Activated T-cell treated with anti-CD3 and anti-CD28 coated beads for 48 hours (primary cell): Measurements from ENCODE around the gene EIF2S3.
"Not testable (repeated sequence)": the region's sequence is repeated elsewhere in the genome, so short reads cannot be mapped to it uniquely, and the experiment has no call there.

ENCODE experiments used
- DNase-seq: peaks from one replicate; pipeline ENCODE4 v3.0.0-alpha.2; 2020; ENCODE audit warnings: low read depth

Gene EIF2S3

DNA sequence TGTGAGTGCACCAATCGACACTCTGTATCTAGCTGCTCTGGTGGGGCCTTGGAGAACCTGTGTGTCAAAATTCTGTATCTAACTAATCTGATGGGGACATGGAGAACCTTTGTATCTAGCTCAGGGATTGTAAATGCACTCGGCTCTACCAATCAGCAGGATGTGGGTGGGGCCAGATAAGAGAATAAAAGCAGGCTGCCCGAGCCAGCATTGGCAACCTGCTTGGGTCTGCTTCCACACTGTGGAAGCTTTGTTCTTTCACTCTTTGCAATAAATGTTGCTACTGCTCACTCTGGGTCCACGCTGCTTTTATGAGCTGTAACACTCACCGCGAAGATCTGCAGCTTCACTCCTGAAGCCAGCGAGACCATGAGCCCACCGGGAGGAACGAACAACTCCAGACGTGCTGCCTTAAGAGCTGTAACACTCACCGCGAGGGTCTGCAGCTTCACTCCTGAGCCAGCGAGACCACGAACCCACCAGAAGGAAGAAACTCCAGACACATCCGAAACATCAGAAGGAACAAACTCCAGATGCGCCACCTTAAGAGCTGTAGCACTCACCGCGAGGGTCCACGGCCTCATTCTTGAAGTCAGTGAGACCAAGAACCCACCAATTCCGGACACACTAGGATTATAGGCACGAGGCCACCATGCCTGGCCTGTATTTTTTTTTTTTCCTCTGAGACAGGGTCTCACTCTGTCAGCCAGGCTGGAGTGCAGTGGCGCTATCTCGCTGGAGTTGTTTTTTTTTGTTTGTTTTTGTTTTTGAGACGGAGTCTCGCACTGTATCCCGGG, 4.0 kb upstream of the EIF2S3 start:
- DNase-seq, result not testable (repeated sequence)

DNA sequence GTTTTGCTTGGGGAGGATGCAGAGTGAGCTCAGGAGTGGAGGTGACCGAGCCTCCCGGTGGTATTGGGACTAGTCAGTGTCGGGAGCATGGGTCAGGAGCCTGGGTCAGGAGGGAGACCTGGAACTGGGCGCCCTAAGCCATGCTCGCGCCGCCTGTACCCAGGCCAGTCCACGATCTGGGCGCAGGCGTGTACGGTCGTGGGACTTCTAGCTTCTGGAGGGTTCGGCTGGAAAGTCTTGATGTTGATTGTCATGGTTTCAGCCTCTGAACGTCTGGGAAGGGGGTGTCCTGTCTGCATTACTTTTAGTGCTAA, 244 bp downstream of the EIF2S3 start:
- no peak for DNase-seq

DNA sequence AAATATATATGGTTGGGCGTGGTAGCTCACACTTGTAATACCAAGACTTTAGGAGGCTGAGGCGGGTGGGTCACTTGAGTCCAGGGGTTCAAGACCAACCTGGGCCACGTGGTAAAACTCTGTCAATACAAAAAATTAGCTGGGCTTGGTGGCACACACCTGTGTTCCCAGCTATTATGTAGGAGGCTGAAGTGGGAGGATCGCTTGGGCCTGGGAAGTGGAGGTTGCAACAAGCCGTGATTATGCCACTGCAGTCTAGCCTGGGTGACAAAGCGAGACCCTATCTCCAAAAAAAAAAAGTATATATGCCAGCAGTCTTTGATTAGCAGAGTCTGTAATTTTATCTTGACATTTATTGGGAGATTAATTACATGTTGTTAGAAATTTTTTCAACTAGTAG, 8.7 kb downstream of the EIF2S3 start:
- DNase-seq, result no peak

DNA sequence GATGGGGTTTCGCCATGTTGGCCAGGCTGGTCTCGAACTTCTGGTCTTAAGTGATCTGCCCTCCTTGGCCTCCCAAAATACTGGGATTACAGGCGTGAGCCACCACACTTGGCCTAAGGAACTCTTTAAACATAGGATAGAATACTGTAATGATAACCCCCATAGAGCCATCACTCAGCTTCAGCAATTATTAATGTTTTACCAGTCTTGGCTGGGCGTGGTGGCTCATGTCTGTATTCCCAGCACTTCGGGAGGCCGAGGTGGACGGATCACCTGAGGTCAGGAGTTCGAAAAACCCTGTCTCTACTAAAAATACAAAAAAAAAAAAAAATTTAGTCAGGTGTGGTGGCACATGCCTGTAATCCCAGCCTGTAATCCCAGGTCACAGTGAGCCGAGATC, 15.1 kb downstream of the EIF2S3 start:
- no peak for DNase-seq

DNA sequence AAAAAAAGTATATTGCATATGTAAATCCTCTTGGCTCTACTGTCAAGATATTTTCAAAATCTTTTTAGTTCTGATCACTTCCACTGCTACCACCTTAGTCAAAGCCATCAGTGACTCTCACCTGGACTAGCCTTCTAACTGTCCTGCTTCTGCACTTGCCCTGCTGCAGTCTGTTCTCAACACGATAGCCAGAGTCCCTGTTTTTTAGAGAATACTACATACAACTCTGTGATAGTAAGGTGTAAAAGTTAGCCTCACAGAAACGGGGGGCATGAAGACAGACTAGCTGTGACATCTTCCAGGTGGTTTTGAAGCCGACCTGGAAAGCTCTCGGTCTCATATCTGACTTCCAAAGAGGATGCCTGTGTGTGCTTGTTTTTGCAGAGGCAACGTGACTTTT, 24.7 kb downstream of the EIF2S3 start:
- DNase-seq, result no peak

DNA sequence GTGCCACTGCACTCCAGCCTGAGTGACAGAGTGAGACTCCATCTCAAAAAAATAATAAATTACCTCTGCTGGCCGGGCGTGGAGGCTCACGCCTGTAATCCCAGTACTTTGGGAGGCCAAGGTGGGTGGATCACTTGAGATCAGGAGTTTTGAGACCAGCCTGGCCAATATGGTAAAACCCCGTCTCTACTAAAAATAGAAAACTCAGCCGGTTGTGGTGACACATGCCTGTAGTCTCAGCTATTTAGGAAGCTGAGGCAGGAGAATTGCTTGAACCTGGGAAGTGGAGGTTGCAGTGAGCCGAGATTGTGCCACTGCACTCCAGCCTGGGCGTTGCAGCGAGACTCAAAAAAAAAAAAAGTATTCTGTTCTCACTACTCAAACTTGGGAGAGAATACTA, 25.5 kb downstream of the EIF2S3 start:
- not testable (repeated sequence) for DNase-seq

DNA sequence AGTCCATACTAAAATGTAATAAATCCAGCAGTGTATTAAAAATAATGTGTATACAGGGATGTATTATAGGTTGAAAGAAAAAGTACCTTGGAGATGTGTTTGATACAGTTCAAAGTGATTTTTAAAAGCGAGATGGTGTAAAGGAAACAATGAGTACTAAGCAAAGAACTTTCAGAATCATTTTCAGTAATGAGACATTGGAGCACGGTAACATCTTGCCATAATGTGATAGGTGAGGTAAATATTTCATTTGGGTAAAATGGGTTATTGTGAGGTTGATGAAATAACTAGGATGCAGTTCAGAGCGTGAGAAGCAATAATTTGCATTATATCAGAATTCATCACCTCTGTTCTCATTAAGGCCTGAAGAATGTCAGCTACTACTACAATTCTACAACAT, 25.9 kb downstream of the EIF2S3 start:
- no peak for DNase-seq

DNA sequence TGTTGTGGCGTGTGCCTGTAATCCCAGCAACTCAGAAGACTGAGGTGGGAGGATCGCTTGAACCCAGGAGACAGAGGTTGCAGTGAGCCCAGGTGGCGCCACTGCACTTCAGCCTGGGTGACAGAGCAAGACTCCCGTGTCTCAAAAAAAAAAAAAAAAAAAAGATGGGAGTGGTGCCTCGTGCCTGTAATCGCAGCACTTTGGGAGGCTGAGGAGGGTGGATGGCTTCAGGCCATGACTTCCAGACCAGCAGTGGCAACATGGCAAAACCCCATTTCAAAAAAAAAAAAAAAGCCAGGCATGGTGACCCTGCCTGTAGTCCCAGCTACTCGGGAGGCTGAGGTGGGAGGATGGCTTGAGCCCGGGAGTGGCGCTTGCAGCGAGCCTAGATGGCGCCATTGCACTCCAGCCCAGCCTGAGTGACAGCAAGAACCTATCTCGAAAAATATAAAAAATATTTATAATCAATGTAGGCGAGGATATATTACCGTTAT, 27.0 kb downstream of the EIF2S3 start:
- DNase-seq, result peak; percentile 36

DNA sequence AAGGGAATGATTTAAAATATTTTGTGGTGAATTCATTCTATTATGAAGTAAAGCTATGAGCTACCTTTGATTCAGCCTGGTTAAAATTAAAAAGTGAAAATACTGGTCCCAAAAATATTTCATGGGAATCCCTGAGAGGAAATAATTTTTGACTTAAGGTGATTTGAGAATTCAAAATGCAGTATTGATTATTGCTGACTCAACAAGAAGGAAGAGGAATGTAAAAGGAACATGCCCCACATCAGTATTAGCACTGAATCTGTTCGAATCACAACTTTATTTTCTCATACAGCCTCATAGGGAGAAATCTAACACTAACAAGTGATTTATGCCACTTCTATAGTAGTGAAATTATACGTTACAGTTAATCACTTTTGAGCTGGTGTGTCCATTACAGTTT, 27.7 kb downstream of the EIF2S3 start:
- no peak for DNase-seq

DNA sequence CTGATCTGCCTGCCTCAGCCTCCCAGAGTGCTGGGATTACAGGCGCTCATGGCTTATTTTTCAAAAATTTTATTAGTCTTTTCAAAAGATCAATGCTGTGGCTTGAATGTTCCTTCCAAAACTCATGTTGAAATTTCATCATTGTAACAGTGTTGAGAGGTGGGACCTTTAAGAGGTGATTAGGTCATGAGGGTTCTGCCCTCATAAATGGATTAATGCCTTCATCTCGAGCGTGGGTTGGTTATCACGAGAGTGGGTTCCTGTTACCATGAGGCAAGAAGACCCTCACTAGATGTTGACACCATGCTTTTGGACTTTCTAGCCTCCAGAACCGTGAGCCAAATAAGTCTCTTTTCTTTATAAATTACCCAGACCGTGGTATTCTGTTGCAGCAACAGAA, 30.3 kb downstream of the EIF2S3 start:
- no peak for DNase-seq

DNA sequence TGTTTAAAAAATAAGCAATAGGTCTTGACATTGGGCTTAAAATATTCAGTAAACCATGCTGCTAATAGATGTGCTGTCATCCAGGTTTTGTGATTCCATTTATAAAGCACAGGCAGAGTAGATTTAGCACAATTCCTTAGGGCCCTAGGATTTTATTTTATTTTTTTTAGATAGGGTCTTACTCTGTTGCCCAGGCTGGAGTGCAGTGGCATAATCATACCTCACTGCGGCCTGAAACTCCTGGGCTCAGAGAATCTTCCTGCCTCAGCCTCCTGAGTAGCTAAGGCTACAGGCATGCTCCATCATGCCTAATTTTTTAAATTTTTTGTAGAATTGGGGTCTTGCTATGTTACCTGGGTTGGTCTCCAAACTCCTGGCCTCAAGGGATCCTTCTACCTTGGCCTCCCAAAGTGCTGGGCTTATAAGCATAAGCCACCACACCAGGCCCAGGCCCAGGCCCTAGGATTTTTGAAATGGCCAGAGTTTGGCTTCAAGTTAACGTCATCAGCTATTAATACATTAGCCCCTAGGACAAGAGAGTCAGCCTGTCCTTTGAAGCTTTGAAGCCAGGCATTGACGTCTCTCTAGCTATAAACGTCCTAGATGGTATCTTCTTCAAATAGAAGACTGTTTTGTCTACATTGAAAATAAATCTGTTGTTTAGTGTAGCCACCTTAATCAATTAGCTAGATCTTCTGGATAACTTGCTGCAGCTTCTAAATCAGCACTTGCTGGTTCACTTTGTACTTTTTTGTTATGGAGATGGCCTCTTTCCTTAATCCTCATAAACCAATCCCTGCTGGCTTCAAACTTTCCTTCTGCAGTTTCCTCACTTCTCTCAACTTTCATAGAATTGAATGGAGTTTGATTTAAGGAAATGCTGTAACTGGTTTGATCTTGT, 35.8 kb downstream of the EIF2S3 start:
- no peak for DNase-seq

DNA sequence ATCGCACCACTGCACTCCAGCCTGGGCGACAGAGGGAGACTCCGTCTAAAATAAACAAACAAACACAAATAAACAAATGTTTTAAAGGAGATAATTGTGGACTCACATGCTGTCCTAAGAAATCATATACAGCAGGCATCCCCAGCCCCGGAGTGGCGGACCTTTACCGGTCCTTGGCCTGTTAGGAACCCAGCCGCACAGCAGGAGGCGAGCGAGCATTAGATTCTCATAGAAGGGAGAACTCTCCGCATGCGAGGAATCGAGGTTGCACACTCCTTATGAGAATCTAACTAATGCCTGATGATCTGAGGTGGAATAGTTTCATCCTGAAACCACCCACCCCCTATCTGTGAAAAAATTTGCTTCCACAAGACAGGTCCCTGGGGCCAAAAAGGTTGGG, 39.0 kb downstream of the EIF2S3 start:
- no peak for DNase-seq

DNA sequence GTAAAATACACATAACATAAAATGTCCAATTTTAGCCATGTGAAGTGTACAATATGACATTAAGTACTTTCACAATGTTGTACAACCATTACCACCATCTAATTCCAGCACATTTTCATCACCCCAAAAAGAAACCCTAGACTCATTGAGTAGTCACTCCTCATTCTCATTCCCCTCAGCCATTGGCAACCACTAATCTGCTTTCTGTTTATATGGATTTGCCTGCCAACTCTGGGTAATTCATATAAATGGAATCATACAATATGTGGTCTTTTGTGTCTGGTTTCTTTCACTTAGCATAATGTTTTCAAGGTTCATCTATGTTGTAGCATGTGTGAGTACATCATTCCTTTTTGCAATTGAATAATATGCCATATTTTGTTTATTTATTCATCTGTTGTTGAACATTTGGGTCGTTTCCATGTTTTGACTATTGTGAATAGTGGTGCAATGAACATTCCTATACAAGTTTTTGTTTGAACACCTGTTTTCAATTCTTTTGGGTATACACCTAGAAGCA, 43.0 kb downstream of the EIF2S3 start:
- no peak for DNase-seq

DNA sequence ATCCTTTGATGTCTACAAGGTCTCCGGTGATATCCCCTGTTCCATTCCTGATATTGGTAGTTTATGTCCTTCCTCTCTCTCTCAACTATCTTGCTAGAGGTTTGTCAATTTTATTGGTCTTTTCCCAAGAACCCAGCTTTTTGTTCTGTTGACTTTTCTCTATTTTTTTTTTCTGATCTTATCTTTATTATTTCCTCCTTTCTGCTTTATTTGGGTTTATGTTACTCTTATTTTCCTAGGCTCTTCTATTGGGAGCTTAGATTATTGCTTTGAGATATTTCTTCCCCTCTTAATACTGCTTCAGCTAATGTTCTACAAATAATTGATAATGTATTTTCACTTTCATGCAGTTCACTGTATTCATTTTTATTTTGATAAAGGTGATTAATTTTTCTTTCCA, 44.2 kb downstream of the EIF2S3 start:
- no peak for DNase-seq

DNA sequence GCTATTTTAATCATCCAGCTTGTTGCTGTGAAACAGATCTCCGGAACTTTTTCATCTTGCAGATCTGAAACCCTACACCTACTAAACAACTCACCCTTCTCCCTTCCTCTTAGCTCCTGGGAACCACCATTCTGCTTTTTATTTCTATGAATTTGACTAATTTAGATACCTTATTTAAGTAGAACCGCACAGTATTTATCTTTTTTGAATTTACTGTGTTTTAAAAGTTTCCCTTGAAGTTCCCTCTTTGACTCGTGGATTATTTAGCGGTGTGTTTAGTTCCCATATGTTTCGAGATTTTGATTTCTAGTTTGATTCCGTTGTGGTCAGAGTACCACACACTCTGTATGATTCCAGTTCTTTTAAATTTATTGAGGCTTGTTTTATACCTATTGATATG, 44.6 kb downstream of the EIF2S3 start:
- no peak for DNase-seq

DNA sequence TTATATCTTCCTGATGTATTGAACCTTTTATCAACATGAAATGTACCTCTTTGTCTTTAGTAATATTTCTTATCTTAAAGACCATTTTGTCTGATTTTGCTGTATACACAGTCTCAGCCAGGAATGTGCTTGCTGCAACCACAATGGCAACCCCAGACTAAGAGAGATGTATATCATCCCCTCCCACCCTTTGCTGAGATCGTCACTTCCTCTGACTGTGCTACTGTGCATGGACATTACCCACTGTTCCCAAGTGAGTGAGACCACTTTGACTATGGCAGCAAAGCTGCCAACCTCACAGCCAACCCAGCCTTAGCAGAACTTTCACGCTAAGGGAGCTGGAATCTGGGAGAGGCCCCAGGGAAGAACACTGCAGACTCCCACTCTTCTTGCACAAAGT, 46.0 kb downstream of the EIF2S3 start:
- no peak for DNase-seq

DNA sequence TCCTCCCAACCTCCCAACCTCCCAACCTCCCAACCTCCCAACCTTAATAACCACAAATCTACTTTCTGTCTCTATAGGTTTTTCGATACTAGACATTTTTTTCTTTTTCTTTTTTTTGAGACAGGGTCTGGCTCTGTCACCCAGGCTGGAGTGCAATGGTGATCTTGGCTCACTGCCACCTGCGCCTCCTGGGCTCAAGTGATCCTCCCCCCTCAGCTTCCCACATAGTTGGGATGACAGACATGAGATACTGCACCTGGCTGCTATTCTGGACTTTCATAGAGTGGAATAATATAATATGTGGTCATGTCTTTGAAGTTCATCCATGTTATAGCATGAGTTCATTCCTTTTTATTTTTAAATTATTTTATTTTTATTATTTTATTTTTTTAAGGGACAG, 55.3 kb downstream of the EIF2S3 start:
- DNase-seq, result no peak

DNA sequence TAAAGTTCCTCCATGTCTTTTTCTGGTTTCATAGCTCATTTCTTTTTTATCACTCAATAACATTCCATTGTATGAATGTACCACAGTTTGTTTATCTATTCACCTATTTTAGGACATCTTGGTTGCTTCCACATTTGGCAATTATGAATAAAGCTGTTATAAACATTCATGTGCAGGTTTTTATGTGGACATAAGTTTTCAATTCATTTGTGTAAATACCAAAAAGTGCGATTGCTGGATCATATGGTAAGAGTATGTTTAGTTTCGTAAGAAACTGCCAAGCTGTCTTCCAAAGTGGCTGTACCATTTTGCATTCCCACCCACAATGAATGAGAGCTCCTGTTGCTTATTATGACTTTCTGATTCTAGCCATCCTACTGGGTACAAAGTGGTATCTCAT, 58.4 kb downstream of the EIF2S3 start:
- no peak for DNase-seq

DNA sequence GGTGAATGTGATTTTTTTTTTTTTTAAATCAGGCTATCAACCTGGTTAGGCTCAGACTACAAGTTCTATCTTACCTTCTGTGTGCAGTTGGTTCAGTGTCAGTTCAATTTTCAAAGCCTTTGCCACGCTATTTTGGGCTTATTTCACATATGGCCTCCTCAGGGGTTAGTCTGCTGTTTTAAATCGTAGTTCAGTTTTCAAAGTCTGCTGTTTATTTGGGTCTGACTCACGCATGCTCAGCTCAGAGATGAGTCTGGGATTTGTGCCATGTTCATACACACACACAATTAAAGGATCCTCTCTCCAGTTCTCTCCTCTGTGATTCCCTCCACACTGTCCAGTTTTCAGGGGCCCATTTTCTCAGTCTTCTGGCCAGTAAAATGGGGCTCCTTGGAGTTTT, 62.5 kb downstream of the EIF2S3 start:
- DNase-seq, result no peak

DNA sequence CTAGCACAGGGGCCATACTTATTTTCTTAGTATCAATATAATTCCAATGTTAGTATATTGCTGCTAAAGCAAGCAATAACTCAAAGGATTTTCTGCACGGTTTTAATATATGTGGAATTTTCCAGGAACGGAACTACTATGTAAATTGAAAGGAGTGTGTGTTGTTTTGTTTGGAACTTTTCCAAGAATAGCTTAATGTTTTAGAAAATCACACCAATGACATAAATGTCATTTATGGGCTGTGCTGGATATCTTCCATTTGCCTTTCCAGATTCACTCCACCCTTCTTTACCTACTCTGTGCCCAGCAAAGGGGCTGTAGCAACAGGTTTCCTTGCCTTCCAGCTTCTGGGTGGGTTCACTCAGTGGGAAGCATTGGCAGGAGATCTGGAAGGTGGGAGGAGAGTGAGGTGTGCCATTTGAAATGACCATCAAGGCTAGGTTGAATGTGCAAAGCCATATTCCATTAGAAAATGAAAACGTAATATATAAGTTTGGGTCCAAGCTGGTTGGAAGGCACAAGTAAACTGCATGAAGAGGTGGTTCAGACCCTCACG, 69.6 kb downstream of the EIF2S3 start:
- no peak for DNase-seq

DNA sequence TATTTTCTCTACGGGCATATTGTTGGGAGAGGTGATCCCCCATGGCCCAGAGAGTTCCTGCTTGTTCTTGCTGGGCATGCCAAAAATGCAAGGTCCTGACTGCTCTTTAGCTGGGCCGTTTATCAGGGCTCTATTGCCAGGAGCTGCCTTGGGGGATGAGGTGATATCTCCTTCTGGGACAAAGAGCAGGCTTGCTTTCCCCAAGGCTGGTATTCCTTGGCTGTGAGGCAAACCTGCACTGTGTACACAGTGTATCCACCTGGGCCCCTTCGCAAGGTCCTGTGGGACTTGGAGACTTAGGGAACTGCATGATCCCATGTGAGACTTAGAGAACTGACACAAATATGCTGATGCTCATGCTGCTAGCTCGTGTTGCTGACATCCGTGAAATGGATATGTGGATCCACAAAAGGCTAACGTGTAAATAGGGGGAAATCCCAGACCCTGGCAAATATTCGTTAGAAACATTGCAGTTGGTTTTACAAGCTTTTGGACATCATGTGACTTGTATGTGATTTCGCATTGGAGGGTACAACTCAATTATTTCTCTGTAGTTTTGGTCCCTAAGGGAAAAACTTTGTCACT, 70.4 kb downstream of the EIF2S3 start:
- no peak for DNase-seq
